HFFc6 (cell line): Measurements from ENCODE around the gene TRDN. TPM values are rescaled to one million over a fixed set of nuclear protein-coding genes. Genes with fewer than 3 reads are reported as not detected.
"Not testable (repeated sequence)": the region's sequence is repeated elsewhere in the genome, so short reads cannot be mapped to it uniquely, and the experiment has no call there.

ENCODE experiments used
- DNase-seq: peaks from one replicate; pipeline ENCODE4 v3.0.0-alpha.2; 2018
- H3K27ac Mint-ChIP-seq: 2 replicates; pipeline ENCODE4 v1.8.0; 2020; ENCODE audit warnings: mild to moderate bottlenecking, mixed read lengths
- H3K27me3 Mint-ChIP-seq: 2 replicates; pipeline ENCODE4 v1.8.0; 2021; ENCODE audit warnings: mild to moderate bottlenecking, moderate library complexity, mixed read lengths; ENCODE audit not compliant: insufficient read depth
- H3K36me3 Mint-ChIP-seq: 2 replicates; pipeline ENCODE4 v1.8.0; 2021; ENCODE audit warnings: low read depth, mixed read lengths
- H3K4me1 Mint-ChIP-seq: 2 replicates; pipeline ENCODE4 v1.8.0; 2020; ENCODE audit warnings: low read depth, mixed read lengths
- H3K4me3 Mint-ChIP-seq: 2 replicates; pipeline ENCODE4 v1.8.0; 2020; ENCODE audit warnings: mild to moderate bottlenecking, moderate library complexity, mixed read lengths
- H3K9me3 Mint-ChIP-seq: 2 replicates; pipeline ENCODE4 v1.8.0; 2020; ENCODE audit warnings: mild to moderate bottlenecking, mixed read lengths
- CTCF ChIP-seq: fragments of 200-600 bp; sonication (generic); IDR thresholded peaks from 2 replicates; pipeline ENCODE4 v1.5.0; 2021; ENCODE audit warnings: antibody characterized with exemption, mild to moderate bottlenecking
- total RNA-seq, 6 experiments: library from RNA; stranded (reverse); fragmentation: NEBNext Ultra II Directional; extraction: Animal tissue kit (Norgen Biotek cat#: 25700); gene quantifications; 2 replicates in 1 of 6; 3 replicates in 5 of 6; pipeline ENCODE4 v1.2.3, GENCODE V29; 2021

Gene TRDN
- total RNA-seq, 6 experiments from 2014 or later = not detected

GRCh38 chr6:123329337-123329736 is 307.4 kb downstream of the TRDN start:
- Mint-ChIP-seq H3K9me3 (peaks cover 33% of the 10 kb centered on the region), H3K36me3 (no peaks in the 10 kb centered on the region; the same call in 1 of the 2 replicates), H3K4me3 (no peak overlapping the region), H3K4me1 (no peaks in the 10 kb centered on the region), H3K27me3 (no peaks in the 10 kb centered on the region), H3K27ac (no peak overlapping the region)
- no peak for DNase-seq
- no peak for TF ChIP-seq CTCF

DNA sequence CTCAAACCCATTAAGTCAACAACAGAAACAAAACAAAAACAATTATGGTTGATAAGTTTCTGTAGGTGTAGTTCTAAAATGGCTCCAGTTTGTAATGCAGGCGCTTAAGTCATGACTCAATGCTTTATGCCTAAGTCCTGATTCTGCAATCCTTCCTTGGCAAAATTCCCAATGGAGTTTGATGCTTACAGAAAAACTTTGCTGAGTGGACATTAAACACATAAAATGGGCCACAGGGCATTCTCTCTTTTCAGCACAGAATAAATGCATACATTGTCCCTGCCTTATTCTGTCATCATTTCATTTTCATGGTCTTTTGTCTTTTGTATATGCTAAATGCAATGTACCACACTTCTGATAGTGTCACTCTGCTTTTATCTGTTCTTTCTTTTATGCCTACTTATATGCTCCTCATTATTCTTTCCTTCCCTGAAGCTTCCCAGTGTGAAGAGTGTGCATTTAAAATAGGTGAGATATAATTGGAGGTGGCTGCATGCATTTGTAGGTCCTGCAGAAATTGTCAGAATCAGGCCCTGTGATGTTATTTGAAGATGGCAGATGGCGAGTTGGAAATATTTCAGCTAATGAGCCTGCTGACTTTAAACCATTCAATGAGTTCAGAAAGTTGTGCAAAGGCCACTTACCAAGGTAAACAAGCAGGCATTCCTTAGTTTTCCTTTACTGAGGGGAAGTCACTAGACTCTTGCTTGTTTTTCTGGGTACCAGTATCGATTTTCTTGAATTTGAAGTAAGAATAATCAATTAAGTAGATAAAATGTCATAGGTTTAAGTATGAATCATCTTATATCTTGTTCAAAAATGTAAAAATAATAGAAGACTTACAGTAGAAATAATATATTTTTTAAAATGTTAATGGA is 313.1 kb downstream of the TRDN start:
- TF ChIP-seq CTCF = no peak
- no peaks in the 10 kb centered on the region for H3K4me1 Mint-ChIP-seq
- peaks cover 21% of the 10 kb centered on the region for H3K9me3 Mint-ChIP-seq
- no peak overlapping the region for H3K27ac Mint-ChIP-seq
- no peak for DNase-seq
- H3K27me3 Mint-ChIP-seq = no peaks in the 10 kb centered on the region
- no peaks in the 10 kb centered on the region for H3K36me3 Mint-ChIP-seq
- no peak overlapping the region for H3K4me3 Mint-ChIP-seq

DNA sequence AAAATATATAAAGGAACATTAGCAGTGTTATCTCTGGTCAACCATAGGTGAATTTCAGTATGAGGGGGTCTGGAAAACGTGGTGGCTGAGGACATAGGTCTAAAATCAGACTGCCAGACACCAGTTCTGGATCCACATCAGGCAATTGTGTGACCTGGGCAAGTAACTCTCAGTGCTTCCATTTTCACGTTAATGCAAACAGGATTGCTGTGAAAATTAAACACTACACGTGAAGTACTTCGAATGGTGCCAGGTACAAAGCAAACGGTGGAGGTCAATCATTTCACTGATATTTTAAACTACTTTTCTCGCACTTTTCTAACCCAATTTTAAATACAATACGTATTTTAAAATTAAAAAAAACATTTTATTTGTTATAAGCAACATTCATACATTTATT is 315.7 kb downstream of the TRDN start:
- peaks cover 13% of the 10 kb centered on the region for H3K9me3 Mint-ChIP-seq
- H3K27ac Mint-ChIP-seq = no peak overlapping the region
- no peaks in the 10 kb centered on the region for H3K27me3 Mint-ChIP-seq
- TF ChIP-seq CTCF = no peak
- H3K4me3 Mint-ChIP-seq = no peak overlapping the region
- no peak for DNase-seq
- no peaks in the 10 kb centered on the region for H3K36me3 Mint-ChIP-seq
- H3K4me1 Mint-ChIP-seq = no peaks in the 10 kb centered on the region

DNA sequence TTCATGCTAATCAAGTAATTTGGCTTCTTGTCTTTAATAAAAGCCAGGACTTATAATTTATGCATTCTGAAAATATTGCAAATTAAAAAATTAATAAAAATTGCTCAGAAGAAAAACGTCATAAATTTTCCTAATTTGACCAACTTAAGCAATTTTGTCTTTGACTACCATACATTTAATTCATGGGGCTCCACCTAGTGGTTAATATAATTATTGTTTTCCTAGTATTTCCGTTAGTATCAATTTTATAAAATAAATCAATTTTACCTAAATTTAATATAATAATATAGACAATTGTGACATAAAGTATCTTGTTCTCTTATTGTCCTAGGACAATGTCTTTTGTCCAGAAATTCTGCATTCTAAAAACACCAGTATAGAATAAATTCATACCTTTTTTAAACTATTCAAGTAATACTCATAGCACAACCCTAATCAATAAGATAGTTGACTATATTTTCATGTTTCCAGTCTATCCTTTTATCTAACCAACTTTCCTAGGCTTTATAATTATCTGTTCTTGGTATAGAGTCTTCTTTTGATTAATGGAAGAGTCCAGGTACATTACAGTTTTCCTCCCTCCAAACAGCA is 319.9 kb downstream of the TRDN start:
- no peaks in the 10 kb centered on the region for H3K36me3 Mint-ChIP-seq
- no peak for DNase-seq

DNA sequence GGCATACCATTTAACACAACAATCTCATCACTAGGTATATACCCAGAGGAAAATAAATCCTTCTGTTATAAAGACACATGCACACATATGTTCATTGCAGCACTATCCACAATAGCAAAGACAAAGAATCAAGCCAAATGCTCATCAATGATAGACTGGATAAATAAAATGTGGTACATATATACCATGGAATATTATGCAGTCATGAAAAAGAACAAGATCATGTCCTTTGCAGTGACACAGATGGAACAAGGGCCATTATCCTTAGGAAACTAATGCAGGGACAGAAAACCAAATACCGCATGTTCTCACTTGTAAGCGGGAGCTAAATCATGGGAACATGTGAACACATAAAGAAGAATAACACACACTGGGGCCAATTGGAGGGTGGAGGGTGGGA is 322.3 kb downstream of the TRDN start:
- not testable (repeated sequence) for H3K4me3 Mint-ChIP-seq, H3K27ac Mint-ChIP-seq, DNase-seq, H3K36me3 Mint-ChIP-seq, H3K4me1 Mint-ChIP-seq, H3K27me3 Mint-ChIP-seq
- H3K9me3 Mint-ChIP-seq = peaks cover 10% of the 10 kb centered on the region

More for the DNA sequence above, 319.9 kb downstream of the TRDN start:
- TF ChIP-seq CTCF = peak; percentile 87
- Mint-ChIP-seq H3K4me3 (no peak overlapping the region), H3K4me1 (no peaks in the 10 kb centered on the region), H3K27ac (no peak overlapping the region), H3K9me3 (peaks cover under 1% of the 10 kb centered on the region; the same call in 1 of the 2 replicates), H3K27me3 (no peaks in the 10 kb centered on the region)

DNA sequence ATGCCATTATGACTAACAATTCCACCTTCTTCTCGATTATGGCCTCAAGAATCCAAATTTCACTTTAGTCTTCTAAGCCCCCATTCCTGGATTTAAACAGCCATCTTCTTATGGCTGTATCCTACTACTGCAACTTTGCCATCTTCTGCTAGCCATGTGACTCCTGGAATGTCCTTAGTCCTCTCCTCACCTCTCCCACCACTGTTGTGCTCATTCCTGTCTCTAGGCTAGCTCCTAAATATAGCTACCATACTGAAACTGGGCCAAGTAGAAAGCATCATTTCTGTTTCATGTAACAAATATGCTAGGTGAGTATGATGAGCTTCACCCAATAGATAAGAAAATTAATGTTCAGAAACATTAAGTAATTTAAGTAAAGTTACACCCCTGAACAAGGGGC is 327.6 kb downstream of the TRDN start:
- Mint-ChIP-seq H3K9me3 (peaks cover 29% of the 10 kb centered on the region), H3K27ac (no peak overlapping the region), H3K36me3 (no peaks in the 10 kb centered on the region), H3K27me3 (no peaks in the 10 kb centered on the region; the same call in 1 of the 2 replicates), H3K4me1 (no peaks in the 10 kb centered on the region), H3K4me3 (no peak overlapping the region)
- no peak for DNase-seq
- TF ChIP-seq CTCF = no peak
